Ecto neural progenitor cell (in vitro differentiated cells): Measurements from ENCODE around the gene PHF24.
"Not testable (repeated sequence)": the region's sequence is repeated elsewhere in the genome, so short reads cannot be mapped to it uniquely, and the experiment has no call there.

ENCODE experiments used
- DNase-seq: peaks from one replicate; pipeline ENCODE4 v3.0.0-alpha.2; 2018; ENCODE audit warnings: low spot score

PHF24 gene

GRCh38 chr9:34997379-34997781, 39.3 kb downstream of the PHF24 start:
- DNase-seq: no peak

GRCh38 chr9:34998266-34998665, 40.2 kb downstream of the PHF24 start:
- no peak for DNase-seq

- DNase-seq: no peak
These were observed 41.5 kb downstream of the PHF24 start for GRCh38 chr9:34999576-34999975.

GRCh38 chr9:35000535-35001284, 42.6 kb downstream of the PHF24 start:
- DNase-seq: no peak

GRCh38 chr9:35001285-35001677, 43.2 kb downstream of the PHF24 start:
- DNase-seq: no peak

- no peak for DNase-seq
These were observed 43.9 kb downstream of the PHF24 start for GRCh38 chr9:35001803-35002502.

- no peak for DNase-seq
These were observed 44.5 kb downstream of the PHF24 start for GRCh38 chr9:35002623-35003022.

- not testable (repeated sequence) for DNase-seq
These were observed 46.2 kb downstream of the PHF24 start for GRCh38 chr9:35004299-35004698.

GRCh38 chr9:35010351-35010958, 52.4 kb downstream of the PHF24 start:
- DNase-seq: no peak

GRCh38 chr9:35014517-35014916, 56.4 kb downstream of the PHF24 start:
- no peak for DNase-seq

GRCh38 chr9:35023443-35023842, 65.4 kb downstream of the PHF24 start:
- DNase-seq: not testable (repeated sequence)

GRCh38 chr9:35026671-35027070, 68.6 kb downstream of the PHF24 start:
- no peak for DNase-seq

GRCh38 chr9:35027374-35027773, 69.3 kb downstream of the PHF24 start:
- no peak for DNase-seq

GRCh38 chr9:35027860-35028259, 69.8 kb downstream of the PHF24 start:
- DNase-seq: no peak

- DNase-seq: no peak
These were observed 70.3 kb downstream of the PHF24 start for GRCh38 chr9:35028341-35028740.

- DNase-seq: no peak
These were observed 71.2 kb downstream of the PHF24 start for GRCh38 chr9:35029241-35029640.

- DNase-seq: no peak
These were observed 71.8 kb downstream of the PHF24 start for GRCh38 chr9:35029852-35030251.
